ENCODE results near the gene HMMR.
A peak's percentile ranks its signal among the peaks of the same experiment; 100 is the strongest.
"Not testable (repeated sequence)": the region's sequence is repeated elsewhere in the genome, so short reads cannot be mapped to it uniquely, and the experiment has no call there.

Gene HMMR, protein sequence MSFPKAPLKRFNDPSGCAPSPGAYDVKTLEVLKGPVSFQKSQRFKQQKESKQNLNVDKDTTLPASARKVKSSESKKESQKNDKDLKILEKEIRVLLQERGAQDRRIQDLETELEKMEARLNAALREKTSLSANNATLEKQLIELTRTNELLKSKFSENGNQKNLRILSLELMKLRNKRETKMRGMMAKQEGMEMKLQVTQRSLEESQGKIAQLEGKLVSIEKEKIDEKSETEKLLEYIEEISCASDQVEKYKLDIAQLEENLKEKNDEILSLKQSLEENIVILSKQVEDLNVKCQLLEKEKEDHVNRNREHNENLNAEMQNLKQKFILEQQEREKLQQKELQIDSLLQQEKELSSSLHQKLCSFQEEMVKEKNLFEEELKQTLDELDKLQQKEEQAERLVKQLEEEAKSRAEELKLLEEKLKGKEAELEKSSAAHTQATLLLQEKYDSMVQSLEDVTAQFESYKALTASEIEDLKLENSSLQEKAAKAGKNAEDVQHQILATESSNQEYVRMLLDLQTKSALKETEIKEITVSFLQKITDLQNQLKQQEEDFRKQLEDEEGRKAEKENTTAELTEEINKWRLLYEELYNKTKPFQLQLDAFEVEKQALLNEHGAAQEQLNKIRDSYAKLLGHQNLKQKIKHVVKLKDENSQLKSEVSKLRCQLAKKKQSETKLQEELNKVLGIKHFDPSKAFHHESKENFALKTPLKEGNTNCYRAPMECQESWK

DNA sequence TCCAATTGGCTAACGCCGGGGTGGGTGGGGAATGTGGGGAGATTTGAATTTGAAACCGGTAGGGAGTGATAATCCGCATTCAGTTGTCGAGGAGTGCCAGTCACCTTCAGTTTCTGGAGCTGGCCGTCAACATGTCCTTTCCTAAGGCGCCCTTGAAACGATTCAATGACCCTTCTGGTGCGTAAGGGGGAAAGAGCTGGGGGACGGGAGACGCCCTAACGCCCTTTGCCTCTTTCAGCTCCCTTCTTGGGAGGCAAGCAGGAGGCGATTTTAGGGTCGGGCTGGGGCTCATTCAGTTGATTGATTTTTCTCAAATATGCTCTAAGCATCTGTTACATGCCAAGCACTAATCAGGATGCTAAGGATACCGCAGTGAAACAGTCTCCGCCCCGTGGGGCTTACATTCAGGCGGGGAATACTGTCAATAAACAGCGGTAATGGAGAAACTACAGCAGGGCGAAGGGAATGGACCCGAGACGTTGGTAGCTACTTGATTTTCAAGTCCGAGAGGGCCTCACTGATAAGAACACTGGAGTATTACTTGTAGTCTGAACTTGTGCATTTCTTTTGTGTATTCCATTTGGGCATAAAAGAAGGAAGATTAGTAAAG is at the start of gene HMMR:
HMMR (plus strand) TSS at position 71 of the 610 bp plus-strand sequence; CDS start at position 132, 61 bp downstream.
- peak; percentile 32 for DNase-seq (ENCODE audit: low read depth)
- TF ChIP-seq, protein P1, sequence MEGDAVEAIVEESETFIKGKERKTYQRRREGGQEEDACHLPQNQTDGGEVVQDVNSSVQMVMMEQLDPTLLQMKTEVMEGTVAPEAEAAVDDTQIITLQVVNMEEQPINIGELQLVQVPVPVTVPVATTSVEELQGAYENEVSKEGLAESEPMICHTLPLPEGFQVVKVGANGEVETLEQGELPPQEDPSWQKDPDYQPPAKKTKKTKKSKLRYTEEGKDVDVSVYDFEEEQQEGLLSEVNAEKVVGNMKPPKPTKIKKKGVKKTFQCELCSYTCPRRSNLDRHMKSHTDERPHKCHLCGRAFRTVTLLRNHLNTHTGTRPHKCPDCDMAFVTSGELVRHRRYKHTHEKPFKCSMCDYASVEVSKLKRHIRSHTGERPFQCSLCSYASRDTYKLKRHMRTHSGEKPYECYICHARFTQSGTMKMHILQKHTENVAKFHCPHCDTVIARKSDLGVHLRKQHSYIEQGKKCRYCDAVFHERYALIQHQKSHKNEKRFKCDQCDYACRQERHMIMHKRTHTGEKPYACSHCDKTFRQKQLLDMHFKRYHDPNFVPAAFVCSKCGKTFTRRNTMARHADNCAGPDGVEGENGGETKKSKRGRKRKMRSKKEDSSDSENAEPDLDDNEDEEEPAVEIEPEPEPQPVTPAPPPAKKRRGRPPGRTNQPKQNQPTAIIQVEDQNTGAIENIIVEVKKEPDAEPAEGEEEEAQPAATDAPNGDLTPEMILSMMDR (IDR thresholded peaks at IDR 0.05; ENCODE audit: insufficient read depth, low read depth, low read length, missing control alignments), result no peak
- H3K4me3 ChIP-seq (ENCODE audit: low read length), result peak within 1 kb of the TSS; percentile 81

DNA sequence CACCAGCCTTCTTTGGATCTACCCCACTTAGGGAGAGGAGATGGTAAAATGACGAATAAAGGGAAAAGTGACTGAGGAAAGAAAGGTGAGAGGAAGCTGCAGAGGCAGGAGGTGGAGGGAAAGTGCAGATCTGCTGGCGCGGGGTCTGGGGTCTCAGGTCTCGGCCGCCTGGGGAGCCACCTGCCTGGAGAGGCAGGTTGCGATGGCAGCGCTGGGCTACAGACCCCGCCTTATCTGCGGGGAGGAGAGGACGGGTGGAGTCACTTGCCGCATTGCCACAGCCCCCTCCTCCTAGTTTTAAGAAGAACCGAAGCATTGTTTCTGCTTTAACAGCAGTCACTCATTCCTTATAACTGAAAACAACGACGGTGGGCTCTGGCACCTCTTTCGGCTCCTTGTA is 44.8 kb upstream of the HMMR start:
- H3K4me3 ChIP-seq (ENCODE audit: low read length); DNase-seq (ENCODE audit: low read depth): not testable (repeated sequence)

DNA sequence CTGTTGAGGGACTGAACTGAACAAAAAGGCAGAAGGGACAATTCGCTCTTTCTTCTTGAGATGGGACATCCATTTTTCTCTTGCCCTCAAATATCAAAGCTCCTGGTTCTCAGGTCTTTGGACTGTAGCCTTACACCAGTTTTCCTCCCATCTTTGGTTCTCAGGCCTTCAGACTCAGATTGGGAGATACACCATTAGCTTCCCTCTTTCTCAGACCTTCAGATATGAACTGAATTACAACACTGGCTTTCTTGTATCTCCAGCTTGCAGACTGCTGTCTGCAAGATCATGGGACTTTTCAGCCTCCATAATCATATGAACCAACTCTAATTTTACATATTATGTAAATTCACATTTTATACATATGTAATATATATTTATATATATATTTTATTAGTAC is 35.6 kb upstream of the HMMR start:
- DNase-seq (ENCODE audit: low read depth), result no peak
- no peak overlapping the region for H3K4me3 ChIP-seq (ENCODE audit: low read length)

DNA sequence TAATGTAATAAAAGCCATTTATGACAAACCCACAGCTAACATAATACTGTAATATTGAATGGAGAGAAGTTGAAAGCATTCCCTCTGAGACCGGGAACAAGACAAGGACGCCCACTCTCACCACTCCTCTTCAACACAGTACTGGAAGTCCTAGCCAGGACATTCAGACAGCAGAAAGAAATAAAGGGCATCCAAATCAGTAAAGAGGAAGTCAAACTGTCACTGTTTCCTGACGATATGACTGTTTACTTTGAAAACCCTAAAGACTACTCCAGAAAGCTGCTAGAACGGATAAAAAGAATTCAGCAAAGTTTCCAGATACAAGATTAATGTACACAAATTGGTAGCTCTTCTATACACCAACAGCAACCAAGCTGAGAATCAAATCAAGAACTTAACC is 34.3 kb upstream of the HMMR start:
- H3K4me3 ChIP-seq (ENCODE audit: low read length); DNase-seq (ENCODE audit: low read depth): not testable (repeated sequence)

More for the DNA sequence above, 35.6 kb upstream of the HMMR start:
- TF ChIP-seq, protein P1 (IDR thresholded peaks at IDR 0.05; ENCODE audit: insufficient read depth, low read depth, low read length, missing control alignments), result no peak

DNA sequence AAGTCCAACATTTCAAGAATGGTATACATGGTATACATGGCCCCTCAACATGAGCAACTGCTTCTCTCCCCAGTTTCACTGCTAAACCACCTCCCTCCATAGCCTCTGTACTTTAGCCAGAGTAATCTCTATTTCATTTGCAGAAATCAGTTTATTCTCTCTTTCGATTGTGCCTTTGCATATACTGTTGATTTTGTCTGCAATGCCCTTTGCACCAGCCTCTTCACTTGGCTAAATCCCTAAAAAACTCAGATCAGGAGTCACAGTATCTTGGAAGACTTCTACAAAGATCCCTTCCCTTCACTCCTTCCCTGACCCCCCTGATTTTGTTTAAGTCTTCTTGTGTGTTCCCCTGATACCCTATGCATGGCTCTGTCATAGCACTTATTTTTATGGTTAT is 27.9 kb upstream of the HMMR start:
- H3K4me3 ChIP-seq (ENCODE audit: low read length), result no peak overlapping the region
- TF ChIP-seq, protein P1 (IDR thresholded peaks at IDR 0.05; ENCODE audit: insufficient read depth, low read depth, low read length, missing control alignments), result no peak
- no peak for DNase-seq (ENCODE audit: low read depth)

DNA sequence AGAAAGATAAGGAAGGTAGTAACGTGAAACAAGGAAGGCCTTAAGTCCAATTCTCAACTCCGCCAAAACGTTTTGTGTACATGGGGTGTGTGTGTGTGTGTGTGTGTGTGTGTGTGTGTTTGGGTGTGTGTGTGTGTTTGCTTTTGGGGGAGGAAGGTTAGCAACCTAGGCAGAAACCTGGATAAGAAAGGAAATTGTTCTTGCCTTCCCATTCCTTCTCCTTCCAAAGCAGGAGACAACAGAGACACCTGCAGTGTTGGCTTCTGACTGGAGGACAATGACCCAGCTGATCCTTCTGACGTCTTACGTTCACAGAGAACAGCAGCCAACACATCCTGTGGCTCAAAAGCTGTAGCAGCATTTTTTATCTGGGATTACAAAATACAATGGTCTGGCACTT is 27.2 kb upstream of the HMMR start:
- DNase-seq (ENCODE audit: low read depth), result no peak
- TF ChIP-seq, protein P1 (IDR thresholded peaks at IDR 0.05; ENCODE audit: insufficient read depth, low read depth, low read length, missing control alignments), result no peak
- H3K4me3 ChIP-seq (ENCODE audit: low read length), result no peak overlapping the region

DNA sequence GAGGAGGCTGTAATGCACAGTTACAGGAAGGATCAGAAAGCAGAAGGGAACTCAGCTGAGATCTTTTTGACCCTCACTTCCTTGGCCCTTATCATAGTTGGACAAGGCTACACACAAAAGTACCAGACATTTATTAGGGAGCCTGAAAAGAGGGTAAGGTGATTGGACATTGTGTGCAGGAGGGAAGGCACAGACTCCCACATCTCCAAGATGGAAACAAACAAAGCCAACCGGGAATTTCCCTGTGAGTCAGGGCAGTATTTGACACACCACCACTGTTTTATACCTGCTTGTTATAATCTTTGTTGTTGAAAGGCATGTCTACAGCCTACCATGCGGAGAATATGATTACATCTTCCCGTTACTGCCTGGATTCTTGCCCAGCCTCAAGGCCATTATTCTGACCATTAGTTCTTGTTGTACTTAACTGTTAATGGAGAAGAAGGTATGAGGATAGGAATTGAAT is 26.0 kb upstream of the HMMR start:
- TF ChIP-seq, protein P1 (IDR thresholded peaks at IDR 0.05; ENCODE audit: insufficient read depth, low read depth, low read length, missing control alignments), result no peak
- DNase-seq (ENCODE audit: low read depth), result peak; percentile 85
- H3K4me3 ChIP-seq (ENCODE audit: low read length), result no peak overlapping the region
